K562 (cell line): ENCODE data around the gene GSTA3. TPM values are rescaled to one million over a fixed set of nuclear protein-coding genes. Genes with fewer than 3 reads are reported as not detected.
"Not testable (repeated sequence)": the region's sequence is repeated elsewhere in the genome, so short reads cannot be mapped to it uniquely, and the experiment has no call there.

Experiments
- ATAC-seq: fragments of 200-7000 bp; cut with Tn5 transposase; 3 replicates; pipeline ENCODE4 v1.9.1; 2020; ENCODE audit warnings: moderate library complexity
- BruUV-seq: library from RNA; stranded (reverse); fragments of 400-500 nt; replicated peaks from 2 replicates; lab custom pipeline; 2021; lab: Mats Ljungman, UMichigan
- CTCF ChIA-PET: fragments of 300-600 bp; formaldehyde crosslinking; extraction: SDS; loops from one replicate; lab custom pipeline; 2021; ENCODE audit warnings: low intra/inter-chr PET ratio; lab: Yijun Ruan, JAX
- POLR2A ChIA-PET: fragments of 300-600, 350-650 bp; sonication (Branson Sonifier 250); formaldehyde crosslinking; extraction: SDS; loops from one replicate; lab custom pipeline; 2021; ENCODE audit warnings: antibody characterized with exemption, inconsistent platforms; lab: Yijun Ruan, JAX
- DNase-seq, 4 experiments: peaks; one replicate each; pipeline versions ENCODE4 v3.0.0 to v3.0.0-alpha.2; 2011 to 2018; ENCODE audit warnings: low spot score in 3 of 4, mixed read lengths in 3 of 4; ENCODE audit errors: extremely low read depth in 1 of 4
- FAIRE-seq: peaks from 2 replicates; lab custom pipeline; 2011; peaks lifted over from hg19 to GRCh38; lab: Jason Lieb, UNC
- H2AFZ ChIP-seq: 2 replicates; pipeline ENCODE4 v1.6.0; 2011; ENCODE audit warnings: low read depth, low read length, control low read depth, inconsistent platforms
- H3K27ac ChIP-seq: fragments of 200-600 bp; 3 replicates; pipeline ENCODE4 v1.8.0; 2011; ENCODE audit warnings: low read depth, mild to moderate bottlenecking, control low read depth, inconsistent platforms, low read length, moderate library complexity, mixed read lengths; ENCODE audit errors: extremely low read depth
- H3K27me3 ChIP-seq, 2 experiments: fragments of 300-600 bp in 1 of 2; 2 replicates in 1 of 2; 3 replicates in 1 of 2; pipeline versions ENCODE4 v1.6.0 to v1.8.0; 2011; ENCODE audit warnings: inconsistent platforms in 2 of 2, low read length in 2 of 2, mild to moderate bottlenecking in 1 of 2, mixed read lengths in 1 of 2, moderate library complexity in 1 of 2; ENCODE audit not compliant: control insufficient read depth in 2 of 2, insufficient read depth in 2 of 2
- H3K36me3 ChIP-seq: fragments of 300-600 bp; 3 replicates; pipeline ENCODE4 v1.8.0; 2011; ENCODE audit warnings: mild to moderate bottlenecking, low read length, inconsistent platforms; ENCODE audit not compliant: control insufficient read depth, insufficient read depth
- H3K4me1 ChIP-seq, 2 experiments: fragments of 200-600 bp in 1 of 2; replicated peaks in 1 of 2; 2 replicates in 1 of 2; 3 replicates in 1 of 2; pipeline versions ENCODE4 v1.5.1 to v1.8.0; 2011; ENCODE audit warnings: inconsistent platforms in 2 of 2, low read length in 2 of 2, mild to moderate bottlenecking in 1 of 2, mixed read lengths in 1 of 2, moderate library complexity in 1 of 2; ENCODE audit not compliant: control insufficient read depth in 2 of 2, insufficient read depth in 2 of 2
- H3K4me2 ChIP-seq: 2 replicates; pipeline ENCODE4 v1.6.1; 2011; ENCODE audit warnings: low read length, control low read depth, inconsistent platforms, mixed read lengths; ENCODE audit not compliant: insufficient read depth
- H3K4me3 ChIP-seq: fragments of 200-600 bp; sonication (generic), shearing (Covaris generic); 2 replicates; pipeline ENCODE4 v1.5.1; 2016; ENCODE audit warnings: control low read depth, inconsistent platforms
- H3K79me2 ChIP-seq: fragments of 200-600 bp; 3 replicates; pipeline ENCODE4 v1.8.0; 2011; ENCODE audit warnings: low read length, inconsistent platforms; ENCODE audit not compliant: control insufficient read depth, insufficient read depth
- H3K9ac ChIP-seq, 2 experiments: 2 replicates each; pipeline versions ENCODE4 v1.6.0 to v1.6.1; 2011; ENCODE audit warnings: low read depth in 2 of 2, low read length in 2 of 2, control low read depth in 1 of 2, inconsistent platforms in 1 of 2, mild to moderate bottlenecking in 1 of 2, mixed read lengths in 1 of 2; ENCODE audit not compliant: insufficient read depth in 1 of 2
- H3K9me1 ChIP-seq: one replicate; pipeline ENCODE4 v1.6.0; 2011; ENCODE audit warnings: inconsistent platforms, mild to moderate bottlenecking, low read length, moderate library complexity; ENCODE audit not compliant: control insufficient read depth, insufficient read depth
- H3K9me3 ChIP-seq: replicated peaks from 2 replicates; pipeline ENCODE4 v1.5.1; 2011; ENCODE audit warnings: low read depth, low read length, inconsistent platforms; ENCODE audit not compliant: control insufficient read depth, insufficient read depth
- H4K20me1 ChIP-seq: replicated peaks from 2 replicates; pipeline ENCODE4 v1.6.1; 2011; ENCODE audit warnings: low read length, inconsistent platforms, mixed read lengths; ENCODE audit not compliant: control insufficient read depth, insufficient read depth
- ARID1B ChIP-seq: fragments of 450-650 bp; IDR thresholded peaks from 2 replicates; pipeline ENCODE4 v1.6.1; 2016; ENCODE audit warnings: antibody characterized with exemption, mild to moderate bottlenecking, inconsistent platforms
- CBFA2T2 ChIP-seq: fragments of 450-650 bp; conservative IDR thresholded peaks from 2 replicates; pipeline ENCODE4 v1.6.1; 2017; ENCODE audit warnings: mild to moderate bottlenecking
- CBFA2T3 ChIP-seq: fragments of 450-650 bp; IDR thresholded peaks from 2 replicates; pipeline ENCODE4 v1.6.1; 2017
- FIP1L1 ChIP-seq: fragments of 200-400 bp; formaldehyde crosslinking; IDR thresholded peaks from 2 replicates; pipeline ENCODE4 v1.6.1; 2018; ENCODE audit warnings: mild to moderate bottlenecking, low read depth, low read length; ENCODE audit not compliant: poor library complexity, severe bottlenecking
- RCOR1 ChIP-seq, 2 experiments: IDR thresholded peaks; 2 replicates each; pipeline ENCODE4 v1.6.1; 2012; ENCODE audit warnings: low read depth in 2 of 2, low read length in 2 of 2, borderline replicate concordance in 1 of 2, improper control_type of control experiment in 1 of 2
- SMAD4 ChIP-seq: fragments of 250-450 bp; sonication (Bioruptor Pico); conservative IDR thresholded peaks from 2 replicates; pipeline ENCODE4 v1.8.0; 2021; ENCODE audit warnings: inconsistent platforms, mild to moderate bottlenecking, moderate library complexity
- SOX6 ChIP-seq: fragments of 450-650 bp; IDR thresholded peaks from 2 replicates; pipeline ENCODE4 v1.6.1; 2014; ENCODE audit warnings: mild to moderate bottlenecking
- WGBS: fragments of 100-300 bp; shearing (Covaris generic); methylation state at CpG from one replicate; pipeline ENCODE4 v1.1.6; 2016; ENCODE audit warnings: low coverage, mixed read lengths; ENCODE audit not compliant: insufficient coverage; ENCODE audit errors: missing lambda C conversion rate; 5-methylcytosine and 5-hydroxymethylcytosine counted together
- in situ Hi-C: fragments of 300-500 bp; cut with MboI; formaldehyde crosslinking; loops from 4 replicates; pipeline ENCODE4 v1.15.0; 2018; ENCODE audit warnings: inconsistent platforms, mixed read lengths
- intact Hi-C: fragments of 100-400 bp; cut with micrococcal nuclease; formaldehyde crosslinking; loops from 2 replicates; pipeline ENCODE4 v1.14.2; 2022
- polyA plus RNA-seq, 8 experiments: library from polyadenylated mRNA; depleted of rRNA in 4 of 8; stranded (reverse) in 5 of 8; unstranded in 3 of 8; fragments of >200 nt; fragmentation: Nextera tagmentation in 2 of 8; fragmentation: Illumina TruSeq in 1 of 8; extraction: Ambion mirVana in 2 of 8; extraction: Trizol in 1 of 8; gene quantifications; 2 replicates each; pipeline versions ENCODE4 v1.2.1 to v1.2.3, GENCODE V29; 2011 to 2014; ENCODE audit warnings: inconsistent platforms in 1 of 8, missing spikeins in 1 of 8
- total RNA-seq, 7 experiments: library from RNA; depleted of rRNA in 6 of 7; stranded (reverse); fragments of >200 nt in 6 of 7; fragmentation: Illumina TruSeq in 2 of 7; extraction: Trizol in 2 of 7; gene quantifications; 2 replicates each; pipeline versions ENCODE4 v1.2.1 to v1.2.3, GENCODE V29; 2011 to 2021; ENCODE audit warnings: low replicate concordance in 1 of 7
- TF ChIP-seq, protein P1 (sequence below): sonication (generic); IDR thresholded peaks from 2 replicates; pipeline ENCODE4 v1.6.1; 2016

GSTA3 gene
- total and polyA plus RNA-seq, 9 of the 15 experiments (the other 6 are each of a cell fraction or from before 2014, with no cell fraction given): not detected

DNA sequence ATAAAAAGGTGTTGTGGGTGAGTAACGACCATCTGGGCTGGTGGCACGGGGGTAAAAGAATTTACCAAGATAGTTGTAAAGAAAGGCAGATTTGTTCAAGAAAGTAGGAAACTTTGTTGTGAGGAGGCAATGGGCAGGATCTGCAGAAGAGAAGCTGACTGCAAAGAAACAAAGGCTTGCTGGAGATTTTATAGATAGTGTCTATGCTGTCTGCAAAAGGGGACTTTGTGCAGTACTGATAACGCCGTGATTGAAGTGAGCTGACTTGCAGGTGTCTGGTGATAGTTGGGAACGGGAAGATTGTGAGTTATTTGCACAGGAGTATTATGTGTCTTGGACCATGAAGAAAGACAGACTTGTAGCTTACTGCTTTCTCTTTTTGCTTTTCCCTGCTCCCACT is 36.8 kb upstream of the GSTA3 start (continued):
- TF ChIP-seq ARID1B: peak; percentile 48; the same call in 1 of the 2 replicates
- no peak for TF ChIP-seq FIP1L1
- TF ChIP-seq CBFA2T2: peak; percentile 63
- TF ChIP-seq, protein P1, sequence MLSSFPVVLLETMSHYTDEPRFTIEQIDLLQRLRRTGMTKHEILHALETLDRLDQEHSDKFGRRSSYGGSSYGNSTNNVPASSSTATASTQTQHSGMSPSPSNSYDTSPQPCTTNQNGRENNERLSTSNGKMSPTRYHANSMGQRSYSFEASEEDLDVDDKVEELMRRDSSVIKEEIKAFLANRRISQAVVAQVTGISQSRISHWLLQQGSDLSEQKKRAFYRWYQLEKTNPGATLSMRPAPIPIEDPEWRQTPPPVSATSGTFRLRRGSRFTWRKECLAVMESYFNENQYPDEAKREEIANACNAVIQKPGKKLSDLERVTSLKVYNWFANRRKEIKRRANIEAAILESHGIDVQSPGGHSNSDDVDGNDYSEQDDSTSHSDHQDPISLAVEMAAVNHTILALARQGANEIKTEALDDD: no peak
- peak; percentile 71 for TF ChIP-seq SOX6
- 0 out of 2 replicates have a peak, but pooled peaks have one; percentile 34 for TF ChIP-seq SMAD4 (CRISPR knock-in tag)
- peak; percentile 82 for TF ChIP-seq CBFA2T3
- TF ChIP-seq RCOR1 (IDR thresholded peaks at IDR 0.05; ENCODE audit: borderline replicate concordance in 1 of 2, low read depth in 2 of 2, low read length in 2 of 2): peak; percentile 20 to 96; a peak in 3 of 4 replicates

DNA sequence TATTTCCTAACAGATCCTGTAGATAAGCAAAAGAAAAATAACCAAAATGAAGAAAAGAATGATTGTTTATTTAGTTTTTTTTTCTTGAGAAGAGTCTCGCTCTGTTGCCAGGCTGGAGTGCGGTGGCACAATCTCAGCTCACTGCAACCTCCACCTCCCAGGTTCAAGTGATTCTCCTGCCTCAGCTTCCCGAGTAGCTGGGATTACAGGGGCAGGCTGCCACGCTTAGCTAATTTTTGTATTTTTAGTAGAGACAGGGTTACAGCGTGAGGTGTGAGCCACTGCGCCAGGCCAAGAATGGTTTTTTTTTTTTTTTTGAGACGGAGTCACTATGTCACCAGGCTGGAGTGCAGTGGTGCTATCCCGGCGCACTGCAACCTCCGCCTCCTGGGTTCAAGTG is 33.3 kb upstream of the GSTA3 start:
- H3K79me2 ChIP-seq, H4K20me1 ChIP-seq, H3K9me3 ChIP-seq, ATAC-seq, intact Hi-C loops, BruUV-seq, H3K9me1 ChIP-seq, in situ Hi-C loops, H3K4me2 ChIP-seq, H2AFZ ChIP-seq, DNase-seq, CTCF ChIA-PET, H3K9ac ChIP-seq, H3K27ac ChIP-seq, H3K4me3 ChIP-seq, H3K36me3 ChIP-seq, FAIRE-seq, H3K4me1 ChIP-seq: not testable (repeated sequence)
- POLR2A ChIA-PET: interaction anchor here (1.3 kb wide), 1 partner anchor 52 kb away, joined by 4 read pairs; the partner anchor contains the start of gene GSTA4
- H3K27me3 ChIP-seq: peaks cover 4 to 11% of the 10 kb centered on the region in 2 experiments; a peak in 3 of 5 replicates
- 14% methylated on average over 10 of the region's 10 CpGs for WGBS
